Neural crest cell (in vitro differentiated cells): ENCODE results near the gene TLR4. TPM values are rescaled to one million over a fixed set of nuclear protein-coding genes. Genes with fewer than 3 reads are reported as not detected.

ENCODE experiments used
- DNase-seq: peaks from one replicate; pipeline ENCODE4 v3.0.0; 2021; ENCODE audit warnings: low read depth, mixed read lengths, low spot score
- H3K27ac Mint-ChIP-seq: one replicate; pipeline ENCODE4 v1.8.0; 2021; ENCODE audit warnings: mild to moderate bottlenecking, mixed read lengths; ENCODE audit not compliant: unreplicated experiment
- H3K27me3 Mint-ChIP-seq: 2 replicates; pipeline ENCODE4 v1.8.0; 2021; ENCODE audit warnings: low read depth, mild to moderate bottlenecking, mixed read lengths
- H3K36me3 Mint-ChIP-seq: 2 replicates; pipeline ENCODE4 v1.8.0; 2021; ENCODE audit warnings: low read depth, mild to moderate bottlenecking, mixed read lengths
- H3K4me1 Mint-ChIP-seq: 2 replicates; pipeline ENCODE4 v1.8.0; 2021; ENCODE audit warnings: mixed read lengths
- H3K4me3 Mint-ChIP-seq: one replicate; pipeline ENCODE4 v1.8.0; 2021; ENCODE audit warnings: mild to moderate bottlenecking, mixed read lengths
- H3K9me3 Mint-ChIP-seq: 2 replicates; pipeline ENCODE4 v1.8.0; 2021; ENCODE audit warnings: mixed read lengths
- CTCF ChIP-seq: fragments of 200-600 bp; sonication (generic); conservative IDR thresholded peaks from 2 replicates; pipeline ENCODE4 v1.5.0; 2021; ENCODE audit warnings: antibody characterized with exemption, mild to moderate bottlenecking
- total RNA-seq: library from RNA; stranded (reverse); gene quantifications from 2 replicates; pipeline ENCODE4 v1.2.1, GENCODE V29; 2021

Gene TLR4
- total RNA-seq, 1 donor from 2014 or later: 1.3 TPM

- H3K4me1 Mint-ChIP-seq: peaks cover 18% of the 10 kb centered on the region
Measured at GRCh38 chr9:117709936-117710335, 5.7 kb downstream of the TLR4 start.

GRCh38 chr9:117714282-117714681, 10.1 kb downstream of the TLR4 start:
- TF ChIP-seq CTCF: no peak
- no peaks in the 10 kb centered on the region for H3K27me3 Mint-ChIP-seq
- DNase-seq: no peak
- H3K36me3 Mint-ChIP-seq: peaks cover 5% of the 10 kb centered on the region
- no peak overlapping the region for H3K27ac Mint-ChIP-seq
- H3K9me3 Mint-ChIP-seq: peaks cover 2% of the 10 kb centered on the region
- H3K4me3 Mint-ChIP-seq: no peak overlapping the region
- no peaks in the 10 kb centered on the region for H3K4me1 Mint-ChIP-seq

More at GRCh38 chr9:117709936-117710335, 5.7 kb downstream of the TLR4 start:
- H3K27ac Mint-ChIP-seq: no peak overlapping the region
- TF ChIP-seq CTCF: no peak
- no peaks in the 10 kb centered on the region for H3K27me3 Mint-ChIP-seq
- DNase-seq: no peak
- H3K9me3 Mint-ChIP-seq: peaks cover 2% of the 10 kb centered on the region
- no peak overlapping the region for H3K4me3 Mint-ChIP-seq
- H3K36me3 Mint-ChIP-seq: peaks cover 5% of the 10 kb centered on the region

- Mint-ChIP-seq H3K4me1 (no peaks in the 10 kb centered on the region), H3K9me3 (peaks cover 2% of the 10 kb centered on the region), H3K4me3 (no peak overlapping the region), H3K36me3 (peaks cover 5% of the 10 kb centered on the region), H3K27ac (no peak overlapping the region), H3K27me3 (no peaks in the 10 kb centered on the region)
- TF ChIP-seq CTCF: no peak
- DNase-seq: no peak
Measured at GRCh38 chr9:117715411-117715989, 11.3 kb downstream of the TLR4 start.

- no peak for TF ChIP-seq CTCF
- DNase-seq: no peak
- Mint-ChIP-seq H3K4me1 (no peaks in the 10 kb centered on the region), H3K27ac (no peak overlapping the region), H3K9me3 (peaks cover 2% of the 10 kb centered on the region), H3K36me3 (peaks cover 2% of the 10 kb centered on the region), H3K4me3 (no peak overlapping the region), H3K27me3 (no peaks in the 10 kb centered on the region)
Measured at GRCh38 chr9:117718085-117718484, 13.9 kb downstream of the TLR4 start.

GRCh38 chr9:117718701-117719100, 14.5 kb downstream of the TLR4 start:
- TF ChIP-seq CTCF: no peak
- no peak for DNase-seq
- Mint-ChIP-seq H3K27me3 (no peaks in the 10 kb centered on the region), H3K4me3 (no peak overlapping the region), H3K36me3 (no peaks in the 10 kb centered on the region), H3K9me3 (no peaks in the 10 kb centered on the region), H3K4me1 (no peaks in the 10 kb centered on the region), H3K27ac (no peak overlapping the region)
